Measurements from ENCODE around the gene QPCTL.
"Not testable (repeated sequence)": the region's sequence is repeated elsewhere in the genome, so short reads cannot be mapped to it uniquely, and the experiment has no call there.

DNA sequence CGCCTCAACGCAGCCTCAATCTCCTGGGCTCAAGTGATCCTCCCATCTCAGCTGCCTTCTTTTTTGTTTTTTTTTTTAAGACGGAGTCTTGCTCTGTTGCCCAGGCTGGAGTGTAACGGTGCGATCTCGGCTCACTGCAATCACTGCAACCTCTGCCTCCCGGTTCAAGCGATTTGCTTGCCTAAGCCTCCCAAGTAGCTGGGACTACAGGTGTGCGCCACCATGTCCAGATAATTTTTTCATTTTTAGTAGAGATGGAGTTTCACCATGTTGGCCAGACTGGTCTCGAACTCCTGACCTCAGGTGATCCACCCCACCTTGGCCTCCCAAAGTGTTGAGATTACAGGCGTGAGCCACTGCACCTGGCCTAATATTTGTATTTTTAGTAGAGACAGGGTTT, 27.6 kb downstream of the QPCTL start:
- TF ChIP-seq, protein P1, sequence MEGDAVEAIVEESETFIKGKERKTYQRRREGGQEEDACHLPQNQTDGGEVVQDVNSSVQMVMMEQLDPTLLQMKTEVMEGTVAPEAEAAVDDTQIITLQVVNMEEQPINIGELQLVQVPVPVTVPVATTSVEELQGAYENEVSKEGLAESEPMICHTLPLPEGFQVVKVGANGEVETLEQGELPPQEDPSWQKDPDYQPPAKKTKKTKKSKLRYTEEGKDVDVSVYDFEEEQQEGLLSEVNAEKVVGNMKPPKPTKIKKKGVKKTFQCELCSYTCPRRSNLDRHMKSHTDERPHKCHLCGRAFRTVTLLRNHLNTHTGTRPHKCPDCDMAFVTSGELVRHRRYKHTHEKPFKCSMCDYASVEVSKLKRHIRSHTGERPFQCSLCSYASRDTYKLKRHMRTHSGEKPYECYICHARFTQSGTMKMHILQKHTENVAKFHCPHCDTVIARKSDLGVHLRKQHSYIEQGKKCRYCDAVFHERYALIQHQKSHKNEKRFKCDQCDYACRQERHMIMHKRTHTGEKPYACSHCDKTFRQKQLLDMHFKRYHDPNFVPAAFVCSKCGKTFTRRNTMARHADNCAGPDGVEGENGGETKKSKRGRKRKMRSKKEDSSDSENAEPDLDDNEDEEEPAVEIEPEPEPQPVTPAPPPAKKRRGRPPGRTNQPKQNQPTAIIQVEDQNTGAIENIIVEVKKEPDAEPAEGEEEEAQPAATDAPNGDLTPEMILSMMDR (IDR thresholded peaks at IDR 0.05) = not testable (repeated sequence)
- not testable (repeated sequence) for TF ChIP-seq POLR2A (IDR thresholded peaks at IDR 0.05)

All from adrenal gland (tissue), 5 donors.